GM19193 (cell line): Measurements from ENCODE around the gene ADAMTSL1.

Experiments used
- POLR2A ChIP-seq: IDR thresholded peaks from 4 replicates; pipeline ENCODE4 v1.6.1; 2011; ENCODE audit not compliant: insufficient read depth, insufficient read length; ENCODE audit errors: extremely low read depth

The ADAMTSL1 gene

DNA sequence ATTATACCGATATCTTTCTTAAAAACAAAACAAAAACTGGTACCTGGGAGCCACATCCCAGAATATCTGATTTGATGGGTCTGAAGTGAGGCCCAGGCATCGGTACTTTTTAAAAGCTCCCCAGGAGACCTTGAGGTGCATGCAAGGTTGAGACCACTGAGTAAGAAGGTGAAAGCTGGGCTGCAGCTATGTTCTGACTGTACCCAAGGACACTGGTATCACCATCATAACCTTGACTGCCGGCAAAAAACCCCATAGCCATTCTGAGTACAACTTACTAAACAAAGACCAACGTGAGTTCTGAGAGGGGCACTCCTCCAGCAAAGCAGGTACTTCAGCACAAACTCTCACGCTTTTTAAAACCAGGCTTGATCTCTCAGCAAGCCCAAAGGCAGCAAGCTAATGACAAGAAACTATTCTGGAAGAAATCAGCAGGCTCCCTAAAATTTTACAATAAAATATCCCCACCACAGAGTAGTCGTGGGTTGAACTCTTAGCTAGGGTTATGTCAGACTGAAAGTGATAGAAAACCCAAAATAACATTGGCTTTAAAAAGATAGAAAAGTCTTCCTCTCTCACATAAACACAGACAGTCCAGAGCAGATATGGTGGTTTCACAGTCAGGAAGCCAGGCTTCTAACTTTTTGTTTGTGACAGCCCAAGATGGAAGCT, 295.1 kb downstream of the ADAMTSL1 start:
- TF ChIP-seq POLR2A, result no peak

- no peak for TF ChIP-seq POLR2A
Measured at GRCh38 chr9:18770131-18770908, 296.4 kb downstream of the ADAMTSL1 start.

GRCh38 chr9:18771011-18771410, 297.1 kb downstream of the ADAMTSL1 start:
- no peak for TF ChIP-seq POLR2A

GRCh38 chr9:18771763-18772162, 297.8 kb downstream of the ADAMTSL1 start:
- no peak for TF ChIP-seq POLR2A

- TF ChIP-seq POLR2A, result no peak
Measured at GRCh38 chr9:18775241-18775640, 301.3 kb downstream of the ADAMTSL1 start.

DNA sequence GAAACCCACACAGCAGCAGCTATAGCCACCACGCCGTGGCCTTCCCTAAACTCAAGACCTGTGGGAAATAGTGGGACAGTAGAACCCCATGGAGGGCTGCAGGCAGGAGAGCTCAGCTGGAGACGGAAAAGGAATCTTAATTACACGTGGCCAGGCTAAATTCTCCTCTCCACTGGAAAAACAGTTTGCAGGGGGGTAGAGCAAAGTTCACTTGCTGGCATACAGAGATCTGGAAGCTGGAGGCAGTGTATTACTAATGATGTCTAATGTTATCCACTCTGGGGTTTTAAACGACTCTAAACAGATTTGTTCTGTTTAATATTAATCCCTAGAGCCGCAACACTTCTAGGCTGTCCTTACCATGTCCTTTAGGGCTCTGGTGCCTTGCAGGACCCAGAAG, 302.0 kb downstream of the ADAMTSL1 start:
- no peak for TF ChIP-seq POLR2A

DNA sequence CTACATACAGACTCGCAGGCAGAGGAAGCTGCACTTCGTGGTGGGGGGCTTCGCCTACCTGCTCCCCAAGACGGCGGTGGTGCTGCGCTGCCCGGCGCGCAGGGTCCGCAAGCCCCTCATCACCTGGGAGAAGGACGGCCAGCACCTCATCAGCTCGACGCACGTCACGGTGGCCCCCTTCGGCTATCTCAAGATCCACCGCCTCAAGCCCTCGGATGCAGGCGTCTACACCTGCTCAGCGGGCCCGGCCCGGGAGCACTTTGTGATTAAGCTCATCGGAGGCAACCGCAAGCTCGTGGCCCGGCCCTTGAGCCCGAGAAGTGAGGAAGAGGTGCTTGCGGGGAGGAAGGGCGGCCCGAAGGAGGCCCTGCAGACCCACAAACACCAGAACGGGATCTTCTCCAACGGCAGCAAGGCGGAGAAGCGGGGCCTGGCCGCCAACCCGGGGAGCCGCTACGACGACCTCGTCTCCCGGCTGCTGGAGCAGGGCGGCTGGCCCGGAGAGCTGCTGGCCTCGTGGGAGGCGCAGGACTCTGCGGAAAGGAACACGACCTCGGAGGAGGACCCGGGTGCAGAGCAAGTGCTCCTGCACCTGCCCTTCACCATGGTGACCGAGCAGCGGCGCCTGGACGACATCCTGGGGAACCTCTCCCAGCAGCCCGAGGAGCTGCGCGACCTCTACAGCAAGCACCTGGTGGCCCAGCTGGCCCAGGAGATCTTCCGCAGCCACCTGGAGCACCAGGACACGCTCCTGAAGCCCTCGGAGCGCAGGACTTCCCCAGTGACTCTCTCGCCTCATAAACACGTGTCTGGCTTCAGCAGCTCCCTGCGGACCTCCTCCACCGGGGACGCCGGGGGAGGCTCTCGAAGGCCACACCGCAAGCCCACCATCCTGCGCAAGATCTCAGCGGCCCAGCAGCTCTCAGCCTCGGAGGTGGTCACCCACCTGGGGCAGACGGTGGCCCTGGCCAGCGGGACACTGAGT, 303.2 kb downstream of the ADAMTSL1 start:
- no peak for TF ChIP-seq POLR2A

DNA sequence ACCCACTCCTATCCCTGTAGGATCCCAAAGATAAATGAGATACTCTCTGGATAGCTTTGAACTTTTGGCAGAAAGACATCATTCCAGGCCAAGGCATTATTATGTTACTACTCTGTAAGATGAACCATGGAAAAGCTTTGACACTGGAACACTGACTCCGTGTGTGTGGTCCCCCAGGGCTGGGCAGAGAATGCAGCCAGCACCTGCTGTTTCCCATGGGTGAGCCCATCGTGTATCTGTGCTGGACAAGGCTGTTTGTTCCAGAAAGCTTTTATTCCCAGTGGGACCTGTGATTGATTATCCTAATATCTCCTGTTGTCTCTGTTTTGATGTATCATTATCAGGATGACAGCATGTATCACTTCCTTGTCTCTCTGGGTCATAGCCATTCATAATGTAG, 304.2 kb downstream of the ADAMTSL1 start:
- TF ChIP-seq POLR2A, result no peak

DNA sequence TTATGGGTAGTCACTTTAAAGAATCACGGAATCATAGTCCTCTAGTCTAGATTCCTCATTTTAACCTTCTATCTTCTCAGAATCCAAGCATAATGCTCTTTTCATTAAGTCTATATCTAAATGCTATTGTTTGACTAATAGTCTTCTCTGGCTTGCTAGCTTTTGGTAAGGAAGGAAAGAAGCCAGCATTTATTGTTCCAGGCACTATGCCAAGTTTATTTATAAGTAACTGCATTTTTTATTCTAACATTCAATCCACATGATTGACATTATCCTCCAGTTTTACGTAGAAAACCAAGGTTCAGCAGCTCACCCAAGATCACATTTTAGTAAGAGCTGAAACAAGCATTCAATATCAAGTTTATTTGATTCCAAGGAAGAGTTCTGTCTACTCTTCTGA, 304.9 kb downstream of the ADAMTSL1 start:
- TF ChIP-seq POLR2A, result no peak

DNA sequence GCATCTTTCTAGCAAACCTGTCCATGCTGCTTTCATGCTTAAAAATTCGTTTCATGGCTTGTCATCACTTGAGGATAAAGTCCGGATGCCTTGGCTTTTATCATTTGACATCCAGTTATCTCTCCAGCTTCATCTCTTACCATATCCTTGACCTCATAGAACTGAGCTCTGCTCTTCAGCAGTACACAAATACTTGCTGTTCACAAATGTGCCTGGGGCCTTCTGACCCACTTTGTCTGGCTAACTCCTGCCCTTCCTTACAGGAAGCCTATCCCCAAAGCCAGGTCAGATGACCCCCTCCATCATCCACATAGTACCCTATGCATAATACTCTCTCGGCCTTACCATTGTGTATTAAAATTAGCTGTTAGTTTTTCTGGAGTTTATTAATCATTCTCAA, 310.0 kb downstream of the ADAMTSL1 start:
- no peak for TF ChIP-seq POLR2A

GRCh38 chr9:18785604-18786003, 311.7 kb downstream of the ADAMTSL1 start:
- no peak for TF ChIP-seq POLR2A

DNA sequence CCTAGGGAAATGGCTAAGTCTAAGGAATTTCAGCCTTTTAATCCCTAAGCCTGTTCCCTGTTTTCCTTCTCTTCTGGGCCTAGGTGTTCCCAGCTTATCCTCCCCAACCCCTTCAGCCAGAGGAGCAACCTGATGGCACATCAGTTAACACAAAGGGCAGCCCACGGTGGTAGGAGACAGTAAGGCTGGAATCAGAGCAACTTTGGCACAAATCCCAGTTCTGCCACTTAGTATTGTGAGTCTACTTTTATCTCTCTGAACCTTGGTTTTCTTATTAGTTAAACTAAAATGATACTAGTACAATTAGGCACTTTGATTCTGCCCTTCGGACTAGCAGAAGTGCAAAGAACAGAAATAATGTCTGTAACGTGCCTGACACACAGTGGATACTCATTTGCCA, 312.2 kb downstream of the ADAMTSL1 start:
- TF ChIP-seq POLR2A, result no peak

GRCh38 chr9:18786911-18787650, 313.1 kb downstream of the ADAMTSL1 start:
- TF ChIP-seq POLR2A, result no peak

GRCh38 chr9:18788256-18788655, 314.3 kb downstream of the ADAMTSL1 start:
- TF ChIP-seq POLR2A, result no peak
